Measurements from ENCODE around the gene CYGB.

DNA sequence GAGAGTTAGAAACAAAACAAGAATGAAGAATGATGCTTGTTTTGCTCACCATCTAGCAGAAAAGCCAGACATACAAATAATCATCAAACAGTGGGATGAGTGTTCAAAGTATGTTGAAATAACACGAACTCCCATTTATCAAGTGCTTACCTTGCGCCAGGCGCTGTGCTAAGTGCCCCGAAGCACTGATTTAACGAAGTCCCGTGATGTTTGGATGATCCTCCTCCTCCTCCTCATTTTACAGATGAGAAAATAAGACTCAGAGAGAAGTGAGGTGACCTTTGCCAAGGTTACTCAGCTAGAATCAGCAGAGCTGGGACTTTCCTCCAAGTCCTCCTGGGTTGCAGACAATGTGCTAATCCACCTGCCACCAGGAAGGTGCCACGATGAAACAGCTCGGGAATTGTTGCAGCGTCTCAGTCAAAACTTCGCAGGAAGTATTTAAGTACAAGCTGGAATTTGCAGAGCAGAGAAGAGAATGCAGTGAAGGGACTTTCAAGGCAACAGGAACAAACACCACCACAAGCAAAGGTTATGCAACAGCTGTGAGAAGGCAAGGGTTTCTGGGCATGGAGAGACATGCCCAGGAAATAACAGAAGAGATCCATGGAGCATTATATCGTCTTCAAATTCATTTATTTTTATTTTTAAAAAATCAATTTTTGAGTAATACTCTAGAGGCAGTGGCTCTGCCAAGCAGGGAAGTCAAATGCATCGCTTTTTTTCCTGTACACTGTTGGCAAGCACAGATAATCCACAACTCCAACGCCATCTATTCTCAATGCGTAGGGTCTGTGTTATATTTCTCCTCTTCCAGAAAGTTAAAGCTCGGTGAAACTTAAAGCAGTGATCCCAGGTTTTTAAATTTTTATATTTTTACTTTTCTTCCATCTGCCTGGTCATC lies 13.5 kb upstream of the CYGB start:
- TF ChIP-seq TAF1 (conservative IDR thresholded peaks at IDR 0.05) (no peak), RXRA (IDR thresholded peaks at IDR 0.05) (peak in 1 of 2 donors; percentile 15), RAD21 (IDR thresholded peaks at IDR 0.05) (no peak), SP1 (IDR thresholded peaks at IDR 0.05) (no peak), YY1 (IDR thresholded peaks at IDR 0.05) (no peak), JUND (IDR thresholded peaks at IDR 0.05) (peak in 1 of 2 donors; percentile 25), GABPA (IDR thresholded peaks at IDR 0.05 in 1 of 2, conservative IDR thresholded peaks at IDR 0.05 in 1 of 2) (no peak)
- TF ChIP-seq, protein P1, sequence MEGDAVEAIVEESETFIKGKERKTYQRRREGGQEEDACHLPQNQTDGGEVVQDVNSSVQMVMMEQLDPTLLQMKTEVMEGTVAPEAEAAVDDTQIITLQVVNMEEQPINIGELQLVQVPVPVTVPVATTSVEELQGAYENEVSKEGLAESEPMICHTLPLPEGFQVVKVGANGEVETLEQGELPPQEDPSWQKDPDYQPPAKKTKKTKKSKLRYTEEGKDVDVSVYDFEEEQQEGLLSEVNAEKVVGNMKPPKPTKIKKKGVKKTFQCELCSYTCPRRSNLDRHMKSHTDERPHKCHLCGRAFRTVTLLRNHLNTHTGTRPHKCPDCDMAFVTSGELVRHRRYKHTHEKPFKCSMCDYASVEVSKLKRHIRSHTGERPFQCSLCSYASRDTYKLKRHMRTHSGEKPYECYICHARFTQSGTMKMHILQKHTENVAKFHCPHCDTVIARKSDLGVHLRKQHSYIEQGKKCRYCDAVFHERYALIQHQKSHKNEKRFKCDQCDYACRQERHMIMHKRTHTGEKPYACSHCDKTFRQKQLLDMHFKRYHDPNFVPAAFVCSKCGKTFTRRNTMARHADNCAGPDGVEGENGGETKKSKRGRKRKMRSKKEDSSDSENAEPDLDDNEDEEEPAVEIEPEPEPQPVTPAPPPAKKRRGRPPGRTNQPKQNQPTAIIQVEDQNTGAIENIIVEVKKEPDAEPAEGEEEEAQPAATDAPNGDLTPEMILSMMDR (IDR thresholded peaks at IDR 0.05; ENCODE audit: low read depth, low read length, missing input control): no peak
